ENCODE measurements around the gene HNF1A. TPM values are rescaled to one million over a fixed set of nuclear protein-coding genes. Genes with fewer than 3 reads are reported as not detected.

Gene HNF1A
- total and polyA plus RNA-seq, 2 donors (not counting 3 experiments of a cell fraction or from before 2014, with no cell fraction given): not detected

GRCh38 chr12:120979220-120979861 is 998 bp downstream of the HNF1A start:
- Histone ChIP-seq H4K20me1 (replicated peaks; ENCODE audit: control insufficient read depth, extremely low read depth, insufficient read depth, low read length) (no peaks in the 10 kb centered on the region), H3K4me3 (replicated peaks in 1 of 3; ENCODE audit: insufficient read depth in 1 of 3, low read depth in 1 of 3, low read length in 3 of 3) (no peak overlapping the region), H3K27me3 (ENCODE audit: control insufficient read depth in 2 of 2, insufficient read depth in 2 of 2, low read length in 2 of 2) (no peaks in the 10 kb centered on the region), H3K4me2 (ENCODE audit: insufficient read depth, low read length) (no peak overlapping the region), H3K27ac (ENCODE audit: insufficient read depth, low read depth, low read length) (no peak overlapping the region), H3K9me3 (replicated peaks; ENCODE audit: control insufficient read depth, insufficient read depth, low read length) (no peaks in the 10 kb centered on the region), H3K9ac (replicated peaks; ENCODE audit: extremely low read depth, insufficient read depth, low read length) (no peak overlapping the region), H3K9me1 (replicated peaks; ENCODE audit: control insufficient read depth, extremely low read depth, insufficient read depth, low read length) (no peaks in the 10 kb centered on the region), H3K4me1 (ENCODE audit: control insufficient read depth, extremely low read depth, insufficient read depth, low read length) (no peaks in the 10 kb centered on the region), H2AFZ (ENCODE audit: low read depth, low read length) (no peak overlapping the region), H3K36me3 (ENCODE audit: control insufficient read depth in 2 of 2, extremely low read depth in 1 of 2, insufficient read depth in 2 of 2, low read length in 2 of 2) (no peaks in the 10 kb centered on the region), H3K79me2 (ENCODE audit: control insufficient read depth, insufficient read depth, low read length) (no peaks in the 10 kb centered on the region)
- DNase-seq (ENCODE audit: low read depth, low spot score): no peak
- dilution Hi-C loops (cut with MboI; ENCODE audit: extremely low pct_ligation_motif_present, low sequenced_read_pairs) (no loop called here), intact Hi-C loops (cut with micrococcal nuclease) (no loop called here)
- ChIA-PET POLR2A (no interaction called here), CTCF (interaction anchor here (2.6 kb wide), 1 partner anchor 8 kb away, joined by 14 read pairs; no protein-coding TSS in a partner anchor)
- TF ChIP-seq MYC (IDR thresholded peaks at IDR 0.05; ENCODE audit: low read depth, low read length): no peak
- no peak for TF ChIP-seq POLR2A (IDR thresholded peaks at IDR 0.05; ENCODE audit: low read depth, low read length)
- no peak for TF ChIP-seq CTCF (IDR thresholded peaks at IDR 0.05; ENCODE audit: extremely low read depth in 1 of 2, insufficient read depth in 1 of 2, low read depth in 1 of 2, low read length in 2 of 2)
- TF ChIP-seq JUN (IDR thresholded peaks at IDR 0.05; ENCODE audit: borderline replicate concordance, insufficient read depth, insufficient read length, low read depth): no peak
- TF ChIP-seq FOS (IDR thresholded peaks at IDR 0.05; ENCODE audit: borderline replicate concordance, insufficient read depth, low read length): no peak
- TF ChIP-seq EZH2 (IDR thresholded peaks at IDR 0.05; ENCODE audit: borderline replicate concordance, low read depth, low read length, severe bottlenecking): no peak
- TF ChIP-seq GATA2 (IDR thresholded peaks at IDR 0.05; ENCODE audit: insufficient read depth, insufficient read length, low read depth, low read length): no peak
- TF ChIP-seq, protein P1, sequence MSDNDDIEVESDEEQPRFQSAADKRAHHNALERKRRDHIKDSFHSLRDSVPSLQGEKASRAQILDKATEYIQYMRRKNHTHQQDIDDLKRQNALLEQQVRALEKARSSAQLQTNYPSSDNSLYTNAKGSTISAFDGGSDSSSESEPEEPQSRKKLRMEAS (IDR thresholded peaks at IDR 0.05; ENCODE audit: insufficient read depth, insufficient read length): no peak
- no peak for TF ChIP-seq POLR2AphosphoS5 (IDR thresholded peaks at IDR 0.05; ENCODE audit: insufficient read depth, low read depth, low read length)
- no TSS peak for BruUV-seq (replicated peaks)
- FAIRE-seq: no peak

Data from endothelial cell of umbilical vein (primary cell).